Measurements from ENCODE around the gene TRIM3. TPM values are rescaled to one million over a fixed set of nuclear protein-coding genes. Genes with fewer than 3 reads are reported as not detected.

The TRIM3 gene
- total RNA-seq, 2 donors from 2014 or later = 20.3 to 23.7 TPM

DNA sequence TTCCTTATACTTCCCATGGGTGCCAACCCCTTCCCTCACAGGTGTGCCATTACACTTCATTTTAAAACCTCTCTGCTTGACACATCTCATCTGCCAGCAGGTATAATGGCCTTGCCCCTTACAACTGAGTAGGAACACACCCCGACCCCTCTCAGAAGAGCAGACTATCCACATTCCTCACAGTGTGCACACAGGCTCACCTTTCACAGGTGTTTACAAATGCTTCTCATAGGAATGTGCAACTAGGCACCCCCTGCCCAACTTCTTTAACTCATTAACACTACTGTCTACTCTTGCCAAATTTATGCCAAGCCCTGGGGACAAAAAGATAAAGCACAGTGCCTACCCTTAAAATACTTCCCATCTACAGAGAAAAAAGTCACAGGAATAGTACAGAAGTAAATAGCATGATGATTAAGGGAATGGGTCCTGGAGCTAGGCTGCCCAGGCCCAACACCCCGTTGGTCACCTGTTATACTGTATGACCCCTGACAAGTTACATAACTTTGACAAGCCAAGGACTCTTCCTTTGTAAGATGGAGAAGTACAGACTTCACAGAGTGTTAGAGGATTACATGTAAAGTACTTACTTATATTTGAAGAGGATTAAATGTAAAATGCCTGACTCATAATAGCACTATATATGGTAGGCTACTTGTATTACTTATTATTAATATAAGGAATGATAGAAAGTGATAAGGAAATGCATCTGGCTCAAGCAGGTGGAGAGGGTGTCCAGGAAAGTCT lies 15.2 kb downstream of the TRIM3 start:
- DNase-seq (ENCODE audit: low spot score) = no peak
- Histone ChIP-seq H3K27me3 (replicated peaks; ENCODE audit: insufficient read depth) (no peaks in the 10 kb centered on the region), H3K27ac (no peak overlapping the region), H3K9me3 (no peaks in the 10 kb centered on the region), H3K36me3 (peaks cover 0 to 16% of the 10 kb centered on the region in 2 donors), H3K4me1 (replicated peaks) (no peaks in the 10 kb centered on the region), H3K4me3 (no peak overlapping the region)
- intact Hi-C loops (cut with DNase I) = no loop called here
- WGBS = 39% methylated on average over 2 of the region's 2 CpGs
- no peak for TF ChIP-seq POLR2AphosphoS5 (IDR thresholded peaks at IDR 0.05)
- TF ChIP-seq, protein P1, sequence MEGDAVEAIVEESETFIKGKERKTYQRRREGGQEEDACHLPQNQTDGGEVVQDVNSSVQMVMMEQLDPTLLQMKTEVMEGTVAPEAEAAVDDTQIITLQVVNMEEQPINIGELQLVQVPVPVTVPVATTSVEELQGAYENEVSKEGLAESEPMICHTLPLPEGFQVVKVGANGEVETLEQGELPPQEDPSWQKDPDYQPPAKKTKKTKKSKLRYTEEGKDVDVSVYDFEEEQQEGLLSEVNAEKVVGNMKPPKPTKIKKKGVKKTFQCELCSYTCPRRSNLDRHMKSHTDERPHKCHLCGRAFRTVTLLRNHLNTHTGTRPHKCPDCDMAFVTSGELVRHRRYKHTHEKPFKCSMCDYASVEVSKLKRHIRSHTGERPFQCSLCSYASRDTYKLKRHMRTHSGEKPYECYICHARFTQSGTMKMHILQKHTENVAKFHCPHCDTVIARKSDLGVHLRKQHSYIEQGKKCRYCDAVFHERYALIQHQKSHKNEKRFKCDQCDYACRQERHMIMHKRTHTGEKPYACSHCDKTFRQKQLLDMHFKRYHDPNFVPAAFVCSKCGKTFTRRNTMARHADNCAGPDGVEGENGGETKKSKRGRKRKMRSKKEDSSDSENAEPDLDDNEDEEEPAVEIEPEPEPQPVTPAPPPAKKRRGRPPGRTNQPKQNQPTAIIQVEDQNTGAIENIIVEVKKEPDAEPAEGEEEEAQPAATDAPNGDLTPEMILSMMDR (IDR thresholded peaks at IDR 0.05) = no peak
- TF ChIP-seq POLR2A (IDR thresholded peaks at IDR 0.05) = no peak

DNA sequence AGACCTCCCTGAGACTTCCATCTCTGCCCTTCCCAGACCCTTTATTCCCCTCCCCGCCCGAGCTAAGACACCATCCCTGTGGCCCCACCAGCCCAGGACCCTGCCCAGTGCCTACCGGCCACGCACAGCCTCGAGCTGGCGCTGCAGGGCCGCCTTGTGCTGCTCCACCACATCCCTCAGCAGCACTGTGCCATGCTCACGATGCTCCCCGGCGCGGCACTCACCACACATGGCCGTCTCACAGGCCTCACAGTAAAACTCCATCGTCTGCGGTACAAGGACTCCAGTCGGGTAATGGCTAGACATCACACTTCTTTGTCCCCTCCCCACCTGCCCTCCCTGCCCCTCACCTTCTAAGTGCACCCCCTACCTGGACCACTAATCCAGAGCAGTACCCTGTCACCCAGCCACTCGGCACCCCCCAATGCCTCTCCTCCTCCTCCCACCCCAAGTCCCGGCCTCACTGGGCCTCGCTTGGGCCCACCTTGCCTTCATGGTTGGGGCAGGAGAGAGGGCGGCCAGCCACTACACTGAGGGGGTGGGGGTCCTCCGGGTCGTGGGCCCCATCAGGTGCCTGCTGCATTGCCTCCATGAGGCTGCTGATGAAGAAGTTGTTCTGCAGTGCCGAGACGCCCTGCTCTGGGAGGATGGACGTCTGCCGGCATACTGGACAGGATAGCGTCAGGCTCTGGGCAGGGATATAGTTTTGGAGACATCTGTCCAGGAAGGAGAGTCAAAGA lies 16.0 kb downstream of the TRIM3 start:
- Histone ChIP-seq H3K27me3 (replicated peaks; ENCODE audit: insufficient read depth) (no peaks in the 10 kb centered on the region), H3K36me3 (peaks cover 0 to 16% of the 10 kb centered on the region in 2 donors), H3K4me1 (replicated peaks) (no peaks in the 10 kb centered on the region), H3K4me3 (no peak overlapping the region), H3K9me3 (no peaks in the 10 kb centered on the region), H3K27ac (no peak overlapping the region)
- no peak for DNase-seq (ENCODE audit: low spot score)
- no peak for TF ChIP-seq POLR2A (IDR thresholded peaks at IDR 0.05)
- no peak for TF ChIP-seq POLR2AphosphoS5 (IDR thresholded peaks at IDR 0.05)
- TF ChIP-seq, protein P1 (IDR thresholded peaks at IDR 0.05) = no peak
- intact Hi-C loops (cut with DNase I) = no loop called here
- 88% methylated on average over 26 of the region's 26 CpGs for WGBS

DNA sequence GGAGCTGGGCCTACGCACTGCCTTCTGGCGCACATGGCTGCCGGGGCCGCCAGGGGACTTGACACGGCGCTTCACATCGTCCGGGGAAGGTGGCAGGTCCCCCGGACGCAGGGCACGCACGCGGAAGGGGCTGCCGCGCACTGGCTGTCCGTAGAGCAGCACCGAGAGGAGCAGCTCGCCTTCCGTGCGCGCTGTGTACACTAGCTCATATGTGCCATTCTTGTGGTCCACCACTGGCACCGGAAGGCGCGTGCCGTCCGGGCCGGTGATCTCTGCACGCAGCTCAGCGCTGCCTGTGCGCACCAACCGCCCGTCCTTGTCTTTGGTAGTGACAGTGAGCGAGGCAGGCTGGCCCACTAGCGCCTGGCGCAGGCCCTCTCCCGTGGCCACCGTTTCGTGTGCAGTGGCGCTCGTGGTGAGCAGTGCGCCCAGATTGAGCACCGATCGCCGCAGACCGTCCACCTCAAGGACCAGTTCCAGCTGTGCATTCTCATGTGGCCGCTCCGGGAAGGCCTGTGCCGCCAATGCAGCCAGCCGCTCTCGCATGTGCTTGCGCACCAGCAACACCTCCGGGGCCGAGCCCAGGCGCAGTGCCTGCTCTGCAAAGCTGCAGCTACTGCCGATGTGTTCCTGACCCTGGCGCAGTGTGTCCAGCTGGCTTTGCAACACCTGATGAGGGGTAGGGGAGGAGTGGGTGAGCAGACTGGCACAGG lies 17.2 kb downstream of the TRIM3 start:
- WGBS = 95% methylated on average over 37 of the region's 56 CpGs
- peaks cover 0 to 16% of the 10 kb centered on the region in 2 donors for H3K36me3 ChIP-seq
- intact Hi-C loops (cut with DNase I) = no loop called here

DNA sequence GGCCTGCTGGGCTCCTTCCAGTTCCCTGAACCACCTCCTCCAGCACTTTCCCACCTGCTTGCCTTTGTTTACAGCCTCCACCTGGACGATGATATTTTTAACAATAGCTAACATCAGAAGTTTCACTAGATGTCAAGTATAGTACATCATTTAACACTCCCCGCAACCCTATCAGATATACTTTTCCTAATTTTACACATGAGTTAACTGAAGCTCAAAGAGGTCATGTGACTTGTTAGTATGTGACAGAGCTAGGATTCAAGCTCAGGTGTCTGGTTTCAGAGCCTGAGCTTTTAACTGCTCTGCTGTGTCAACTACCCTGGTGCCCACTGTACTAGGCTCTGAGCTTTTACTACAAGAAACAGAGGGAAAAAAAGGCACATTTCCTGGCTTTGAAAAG lies 18.7 kb downstream of the TRIM3 start:
- intact Hi-C loops (cut with DNase I) = no loop called here
- TF ChIP-seq POLR2A (IDR thresholded peaks at IDR 0.05) (no peak), POLR2AphosphoS5 (IDR thresholded peaks at IDR 0.05) (peak; percentile 62)
- TF ChIP-seq, protein P1 (IDR thresholded peaks at IDR 0.05) = no peak
- DNase-seq (ENCODE audit: low spot score) = peak; percentile 27
- no peaks in the 10 kb centered on the region for H3K27me3 ChIP-seq (replicated peaks; ENCODE audit: insufficient read depth)
- no peaks in the 10 kb centered on the region for H3K9me3 ChIP-seq
- no peak overlapping the region for H3K27ac ChIP-seq
- H3K36me3 ChIP-seq = peaks cover 0 to 22% of the 10 kb centered on the region in 2 donors
- no peak overlapping the region for H3K4me3 ChIP-seq
- WGBS = 67% methylated on average over 2 of the region's 2 CpGs
- no peaks in the 10 kb centered on the region for H3K4me1 ChIP-seq (replicated peaks)

More for the DNA sequence above, 17.2 kb downstream of the TRIM3 start:
- no peaks in the 10 kb centered on the region for H3K27me3 ChIP-seq (replicated peaks; ENCODE audit: insufficient read depth)
- no peaks in the 10 kb centered on the region for H3K4me1 ChIP-seq (replicated peaks)
- no peak overlapping the region for H3K4me3 ChIP-seq
- no peak overlapping the region for H3K27ac ChIP-seq
- H3K9me3 ChIP-seq = no peaks in the 10 kb centered on the region
- no peak for TF ChIP-seq POLR2AphosphoS5 (IDR thresholded peaks at IDR 0.05)
- TF ChIP-seq POLR2A (IDR thresholded peaks at IDR 0.05) = no peak
- TF ChIP-seq, protein P1 (IDR thresholded peaks at IDR 0.05) = no peak
- no peak for DNase-seq (ENCODE audit: low spot score)

Measured in prostate gland (tissue), 2 donors.